DMS79 (cell line): ENCODE measurements around the gene FAM117B.

Experiments
- DNase-seq: peaks from one replicate; lab custom pipeline; 2025; lab: John Stamatoyannopoulos, UW

FAM117B gene

DNA sequence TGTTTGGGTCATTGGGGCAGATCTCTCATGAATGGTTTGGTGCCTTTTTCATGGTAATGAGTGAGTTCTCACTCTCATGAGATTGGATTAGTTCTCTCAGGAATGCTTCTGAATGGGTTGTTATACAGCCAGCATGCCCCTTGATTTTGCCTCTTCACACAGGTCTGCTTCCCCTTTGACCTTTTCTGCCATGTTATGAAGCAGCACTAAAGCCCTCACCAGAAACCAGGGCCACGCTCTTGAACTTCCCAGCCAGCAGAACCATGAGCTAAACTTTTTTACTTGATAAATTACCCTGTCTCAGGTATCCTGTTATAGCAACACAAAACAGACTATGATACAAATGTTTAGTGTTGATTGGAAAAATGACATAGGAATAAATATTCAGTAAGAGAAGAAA is 179.5 kb downstream of the FAM117B start:
- DNase-seq: no peak

GRCh38 chr2:202815548-202816360 is 181.0 kb downstream of the FAM117B start:
- no peak for DNase-seq

DNA sequence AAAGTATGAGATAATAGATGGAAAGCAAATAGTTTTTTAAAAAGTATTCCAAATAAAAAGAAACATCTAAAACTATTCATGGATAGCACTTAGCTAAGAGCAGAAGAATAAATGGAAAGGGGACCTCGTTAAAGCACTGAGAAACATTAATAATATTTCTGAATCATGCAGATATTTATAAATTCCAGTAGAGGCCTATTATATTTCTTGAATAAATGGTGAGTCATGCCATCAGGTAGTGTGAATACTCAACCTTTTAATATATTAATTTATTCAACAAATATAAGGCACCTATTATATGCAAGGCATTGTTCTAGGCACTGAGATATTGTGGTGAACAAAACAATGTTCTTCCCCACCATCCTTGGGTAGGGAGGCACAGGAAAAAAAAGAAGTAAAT is 183.0 kb downstream of the FAM117B start:
- no peak for DNase-seq

DNA sequence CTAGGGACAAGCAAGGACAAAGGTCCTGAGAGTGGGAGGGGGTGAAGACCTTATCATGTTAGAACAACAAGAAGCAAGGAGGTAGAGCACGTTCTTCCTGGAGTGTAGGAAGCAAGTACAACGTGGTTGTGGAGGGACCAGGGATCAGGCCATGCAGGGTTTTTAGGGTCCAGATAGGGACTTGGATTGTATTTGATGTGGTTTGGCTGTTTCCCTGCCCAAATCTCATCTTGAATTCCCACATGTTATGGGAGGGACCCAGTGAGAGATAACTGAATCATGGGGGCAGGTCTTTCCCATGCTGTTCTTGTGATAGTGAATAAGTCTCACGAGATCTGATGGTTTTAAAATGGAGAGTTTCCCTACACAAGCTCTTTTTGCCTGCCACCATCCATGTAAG is 183.6 kb downstream of the FAM117B start:
- DNase-seq: no peak
